Kidney (tissue), 14 donors: ENCODE results near the gene TTC8. TPM values are rescaled to one million over a fixed set of nuclear protein-coding genes. Genes with fewer than 3 reads are reported as not detected.

Source experiments
- DNase-seq, 5 donors: peaks; one replicate each; pipeline ENCODE4 v3.0.0-alpha.2; 2013 to 2020
- FAIRE-seq: peaks from 2 replicates; lab custom pipeline; 2012; peaks lifted over from hg19 to GRCh38; lab: Jason Lieb, UNC
- H3K27ac ChIP-seq, 2 donors: one replicate each; pipeline ENCODE4 v1.7.0; 2013; ENCODE audit warnings: low read depth in 2 of 2, low read length in 2 of 2, inconsistent platforms in 1 of 2
- H3K27me3 ChIP-seq: one replicate; pipeline ENCODE4 v1.7.1; 2013; ENCODE audit warnings: low read length, inconsistent platforms; ENCODE audit not compliant: control insufficient read depth, insufficient read depth
- H3K36me3 ChIP-seq, 3 donors: one replicate each; pipeline versions ENCODE4 v1.7.0 to v1.7.1; 2013; ENCODE audit warnings: low read length in 3 of 3, control low read depth in 1 of 3, inconsistent platforms in 1 of 3; ENCODE audit not compliant: insufficient read depth in 3 of 3, control insufficient read depth in 2 of 3
- H3K4me1 ChIP-seq, 3 donors: one replicate each; pipeline versions ENCODE4 v1.7.0 to v1.7.1; 2013; ENCODE audit warnings: low read length in 3 of 3, inconsistent platforms in 1 of 3, low read depth in 1 of 3; ENCODE audit not compliant: control insufficient read depth in 2 of 3, insufficient read depth in 2 of 3
- H3K4me3 ChIP-seq, 3 donors: one replicate each; pipeline versions ENCODE4 v1.7.0 to v1.8.1; 2013; ENCODE audit warnings: low read length in 3 of 3, control low read depth in 1 of 3, inconsistent platforms in 1 of 3
- H3K9ac ChIP-seq, 3 donors: one replicate each; pipeline versions ENCODE4 v1.7.0 to v1.7.1; 2013; ENCODE audit warnings: low read length in 3 of 3, control low read depth in 1 of 3, inconsistent platforms in 1 of 3
- H3K9me3 ChIP-seq, 3 donors: one replicate each; pipeline versions ENCODE4 v1.7.0 to v1.7.1; 2013; ENCODE audit warnings: low read length in 3 of 3, control low read depth in 1 of 3, inconsistent platforms in 1 of 3; ENCODE audit not compliant: control insufficient read depth in 2 of 3, insufficient read depth in 1 of 3
- CTCF ChIP-seq: IDR thresholded peaks from 3 replicates; pipeline ENCODE4 v1.5.1; 2012; ENCODE audit warnings: mild to moderate bottlenecking, moderate library complexity, borderline replicate concordance; ENCODE audit not compliant: insufficient read depth; ENCODE audit errors: extremely low read depth
- intact Hi-C: fragments of 100-400 bp; cut with DNase I; formaldehyde crosslinking; loops from one replicate; pipeline ENCODE4 v1.11.1; 2022
- polyA plus RNA-seq: library from polyadenylated mRNA; stranded (reverse); fragments of 350-450 nt; fragmentation: Illumina TruSeq; extraction: RNeasy Lipid Tissue Mini Kit (QIAGEN cat#74804); gene quantifications from one replicate; pipeline ENCODE4 v1.2.3, GENCODE V29; 2014; ENCODE audit warnings: low read depth, low replicate concordance; ENCODE audit not compliant: insufficient read depth
- total RNA-seq: library from RNA; stranded (reverse); fragmentation: NEBNext Ultra II Directional; extraction: Animal tissue kit (Norgen Biotek cat#: 25700); gene quantifications from one replicate; pipeline ENCODE4 v1.2.1, GENCODE V29; 2021
- donor health status: control.
- donor health status: control.
- donor health status: control.
- donor health status: control.
- donor health status: control.
- donor health status: DM: yes; HTN: yes; CAD: no.
- donor health status: Normal renal cell carcinoma (clear cell type).

The TTC8 gene
- total and polyA plus RNA-seq, 2 donors from 2014 or later: 14.0 to 17.2 TPM

GRCh38 chr14:88904864-88905263 is 80.4 kb downstream of the TTC8 start:
- no peak overlapping the region for H3K4me3 ChIP-seq
- H3K9me3 ChIP-seq: peaks cover 0 to 7% (median 0%) of the 10 kb centered on the region in 3 donors
- H3K4me1 ChIP-seq: no peaks in the 10 kb centered on the region
- intact Hi-C loops: no loop called here
- H3K36me3 ChIP-seq: no peaks in the 10 kb centered on the region
- DNase-seq: no peak
- no peak for TF ChIP-seq CTCF
- no peaks in the 10 kb centered on the region for H3K27me3 ChIP-seq
- no peak overlapping the region for H3K9ac ChIP-seq
- no peak for FAIRE-seq
- H3K27ac ChIP-seq: no peak overlapping the region

GRCh38 chr14:88908216-88908615 is 83.8 kb downstream of the TTC8 start:
- no peak for TF ChIP-seq CTCF
- Histone ChIP-seq H3K9ac (no peak overlapping the region), H3K36me3 (no peaks in the 10 kb centered on the region), H3K4me1 (no peaks in the 10 kb centered on the region), H3K9me3 (peaks cover 0 to 7% (median 0%) of the 10 kb centered on the region in 3 donors), H3K4me3 (no peak overlapping the region), H3K27ac (no peak overlapping the region), H3K27me3 (no peaks in the 10 kb centered on the region)
- intact Hi-C loops: no loop called here
- no peak for DNase-seq
- no peak for FAIRE-seq

- H3K4me3 ChIP-seq: no peak overlapping the region
- H3K36me3 ChIP-seq: no peaks in the 10 kb centered on the region
- intact Hi-C loops: no loop called here
- FAIRE-seq (no peak), DNase-seq (no peak)
- no peaks in the 10 kb centered on the region for H3K4me1 ChIP-seq
- TF ChIP-seq CTCF: no peak
- H3K27ac ChIP-seq: no peak overlapping the region
- H3K9ac ChIP-seq: no peak overlapping the region
- H3K27me3 ChIP-seq: no peaks in the 10 kb centered on the region
- H3K9me3 ChIP-seq: peaks cover 0 to 7% (median 0%) of the 10 kb centered on the region in 3 donors
Measured at GRCh38 chr14:88910386-88910785, 85.9 kb downstream of the TTC8 start.

GRCh38 chr14:88911809-88912208 is 87.4 kb downstream of the TTC8 start:
- H3K36me3 ChIP-seq: no peaks in the 10 kb centered on the region
- no peak for FAIRE-seq

More at GRCh38 chr14:88911809-88912208, 87.4 kb downstream of the TTC8 start:
- H3K4me1 ChIP-seq: no peaks in the 10 kb centered on the region
- intact Hi-C loops: no loop called here
- no peak for TF ChIP-seq CTCF
- no peak overlapping the region for H3K9ac ChIP-seq
- H3K4me3 ChIP-seq: no peak overlapping the region
- H3K9me3 ChIP-seq: peaks cover 0 to 7% (median 2%) of the 10 kb centered on the region in 3 donors
- no peaks in the 10 kb centered on the region for H3K27me3 ChIP-seq
- no peak overlapping the region for H3K27ac ChIP-seq
- no peak for DNase-seq
